Activated CD8-positive, alpha-beta memory T cell treated with anti-CD3 and anti-CD28 coated beads, Interleukin-2, amount 50 U/mL, for 24 hours (primary cell): ENCODE results near the gene AIRE.
"Not testable (repeated sequence)": the region's sequence is repeated elsewhere in the genome, so short reads cannot be mapped to it uniquely, and the experiment has no call there.

Experiments
- DNase-seq: peaks from one replicate; pipeline ENCODE4 v3.0.0-alpha.2; 2020; ENCODE audit errors: extremely low read depth

The AIRE gene

DNA sequence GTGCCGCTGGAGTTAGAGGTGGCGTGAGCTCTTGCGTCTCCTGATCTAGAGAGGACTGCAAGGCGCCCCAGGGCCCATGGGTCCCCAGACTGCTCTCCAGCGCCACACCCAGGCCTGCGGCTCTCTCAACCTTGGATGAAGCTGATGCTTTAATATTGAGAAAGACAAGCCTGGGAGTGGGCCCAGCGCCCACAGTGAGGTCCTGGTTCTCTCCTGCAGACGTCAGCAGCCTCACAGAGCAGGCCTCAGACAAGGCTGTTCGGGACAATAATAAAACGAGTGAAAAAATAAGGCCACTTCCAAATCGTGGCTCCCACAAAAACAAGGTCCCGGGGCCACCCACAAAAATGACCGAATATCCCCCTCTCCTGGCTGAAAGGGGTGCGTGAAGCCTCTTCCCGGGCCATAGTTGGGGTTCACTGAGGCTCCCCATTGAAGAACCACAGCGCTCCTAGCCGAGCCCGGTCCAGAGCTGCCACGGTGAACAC is 18.0 kb upstream of the AIRE start:
- no peak for DNase-seq

GRCh38 chr21:44269090-44269489 is 16.6 kb upstream of the AIRE start:
- DNase-seq, result no peak

DNA sequence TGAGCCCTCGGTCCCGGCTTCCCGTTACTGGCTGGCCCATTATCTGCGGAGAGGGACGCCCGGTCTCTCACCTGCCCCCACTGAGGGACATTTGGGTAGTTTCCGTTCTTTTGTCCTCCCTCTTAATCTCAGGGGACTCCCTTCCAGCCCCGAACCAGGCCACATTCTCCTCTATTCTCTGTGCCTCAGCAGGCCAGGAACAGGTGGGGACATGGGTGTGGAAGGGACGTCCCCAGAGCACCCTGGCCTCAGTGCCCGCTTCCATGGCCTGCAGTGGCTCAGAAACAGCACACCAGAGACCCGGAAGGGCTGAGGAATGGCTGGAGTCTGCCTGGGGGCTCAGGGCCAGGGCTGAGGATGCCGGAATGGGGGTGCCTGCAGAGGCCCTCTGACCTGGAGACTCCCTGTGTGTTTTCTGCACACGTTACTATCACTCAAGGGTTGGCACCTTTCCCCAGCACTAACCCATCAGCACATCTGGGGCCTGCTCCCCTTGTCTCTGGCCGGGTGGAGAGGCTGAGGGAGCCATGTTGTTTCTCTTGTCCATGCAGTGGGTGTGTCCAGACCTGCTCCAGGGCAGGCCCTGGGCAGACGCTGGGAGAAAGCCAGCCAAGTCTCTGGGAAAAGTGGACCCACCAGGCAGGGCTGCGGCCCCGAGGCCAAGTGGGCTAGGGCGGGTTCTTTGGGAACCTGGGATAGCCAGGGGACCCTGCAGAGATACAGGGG is 14.0 kb upstream of the AIRE start:
- no peak for DNase-seq

DNA sequence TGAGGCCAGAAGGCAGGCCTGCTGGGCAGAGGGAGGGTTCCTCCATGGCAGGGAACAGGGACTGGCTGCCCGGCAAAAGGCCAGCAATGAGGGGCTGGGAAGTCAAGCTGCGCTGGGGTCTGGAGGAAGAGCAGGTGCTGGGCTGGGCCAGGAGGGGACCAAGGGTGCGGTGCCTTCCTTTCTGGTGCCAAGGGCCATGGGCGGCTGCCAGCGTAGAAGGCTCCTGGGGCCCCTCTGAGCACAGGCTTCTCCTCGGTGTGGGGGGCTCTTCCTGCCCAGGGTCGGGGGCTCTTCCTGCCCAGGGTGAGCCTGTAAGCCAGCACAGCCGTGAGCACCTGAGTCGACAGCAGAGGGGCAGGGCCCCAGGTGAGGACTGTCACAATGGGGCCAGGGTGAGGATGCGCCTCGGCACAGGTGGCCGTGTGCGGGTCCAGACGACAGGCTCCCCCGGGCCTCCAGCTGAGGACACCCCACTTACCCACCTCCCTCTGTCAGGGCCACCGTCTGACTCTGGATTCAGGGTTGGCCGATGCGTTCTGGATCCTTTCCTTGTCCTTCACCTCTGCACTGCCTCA is 13.3 kb upstream of the AIRE start:
- DNase-seq, result no peak

DNA sequence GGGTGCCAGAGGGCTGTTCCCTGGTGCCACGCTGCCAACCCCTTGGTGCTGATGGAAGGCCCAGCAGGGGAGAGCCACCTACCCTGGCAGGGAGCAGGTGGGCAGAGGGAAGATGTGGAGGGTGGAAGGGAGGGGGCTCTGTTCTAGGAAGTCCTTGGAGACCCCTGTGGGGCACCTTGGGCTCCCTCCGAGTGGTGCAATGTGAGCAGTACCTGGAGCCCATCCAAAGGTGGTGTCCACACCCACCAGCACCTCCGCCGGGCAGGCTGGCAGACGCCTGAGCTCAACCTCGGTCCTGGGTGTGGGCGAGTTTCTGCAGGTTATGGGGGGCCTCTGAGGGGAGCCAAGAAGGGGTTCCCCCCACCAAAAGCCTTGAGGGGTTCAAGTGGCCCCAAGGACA is 12.6 kb upstream of the AIRE start:
- no peak for DNase-seq

DNA sequence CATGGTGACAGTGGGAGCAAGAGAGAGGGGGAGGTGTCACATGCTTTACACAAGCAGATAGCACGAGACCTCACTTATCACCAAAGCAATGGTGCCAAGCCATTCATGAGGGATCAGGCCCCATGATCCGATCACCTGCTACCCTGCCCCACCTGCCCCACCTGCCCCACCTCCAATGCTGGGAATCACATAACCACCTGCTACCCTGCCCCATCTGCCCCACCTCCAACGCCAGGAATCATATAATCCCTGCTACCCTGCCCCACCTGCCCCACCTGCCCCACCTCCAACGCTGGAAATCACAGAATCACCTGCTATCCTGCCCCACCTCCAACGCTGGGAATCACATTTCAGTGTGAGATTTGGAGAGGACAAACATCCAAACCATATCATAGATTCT is 10.6 kb upstream of the AIRE start:
- DNase-seq, result no peak

DNA sequence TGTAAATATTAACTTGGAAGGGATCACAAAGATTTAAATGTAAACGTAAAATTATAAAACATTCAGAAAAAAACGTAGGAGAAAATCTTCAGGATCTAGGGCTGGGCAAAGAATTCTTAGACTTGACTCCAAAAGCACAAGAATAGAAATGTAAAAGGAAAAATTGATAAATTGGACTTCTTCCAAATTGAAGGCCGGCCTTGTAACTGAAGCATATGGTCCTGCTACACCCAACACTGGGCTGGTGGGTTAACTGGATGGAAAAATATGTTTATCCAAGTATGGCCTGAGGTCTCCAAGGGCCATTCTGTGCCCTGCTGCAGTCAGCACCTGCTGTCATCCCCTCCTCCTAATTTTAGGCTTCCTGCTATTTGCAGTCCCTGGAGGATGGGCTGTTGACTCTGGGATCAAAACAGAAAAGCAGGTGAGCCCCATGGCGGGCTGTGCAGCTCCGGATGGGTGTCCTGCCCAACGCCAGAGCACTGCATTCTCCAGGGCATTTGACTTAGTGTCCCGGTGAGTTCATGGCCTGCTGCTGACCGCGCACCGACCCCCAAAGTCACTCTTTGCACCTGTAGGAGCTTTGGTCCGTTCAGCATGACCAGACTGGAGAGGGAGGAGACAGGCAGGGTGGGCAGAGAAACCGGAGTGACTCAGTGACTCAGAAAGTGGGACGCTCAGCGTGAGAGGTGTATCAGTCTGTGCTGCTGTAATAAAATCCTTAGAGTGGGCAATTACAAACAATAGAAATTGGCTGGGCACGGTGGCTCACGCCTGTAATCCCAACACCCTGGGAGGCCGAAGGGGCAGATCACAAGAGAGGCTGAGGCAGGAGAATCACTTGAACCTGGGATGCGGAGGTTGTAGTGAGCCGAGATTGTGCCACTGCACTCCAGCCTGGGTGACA is 6.1 kb upstream of the AIRE start:
- DNase-seq, result no peak

GRCh38 chr21:44281801-44282200 is 3.9 kb upstream of the AIRE start:
- no peak for DNase-seq

DNA sequence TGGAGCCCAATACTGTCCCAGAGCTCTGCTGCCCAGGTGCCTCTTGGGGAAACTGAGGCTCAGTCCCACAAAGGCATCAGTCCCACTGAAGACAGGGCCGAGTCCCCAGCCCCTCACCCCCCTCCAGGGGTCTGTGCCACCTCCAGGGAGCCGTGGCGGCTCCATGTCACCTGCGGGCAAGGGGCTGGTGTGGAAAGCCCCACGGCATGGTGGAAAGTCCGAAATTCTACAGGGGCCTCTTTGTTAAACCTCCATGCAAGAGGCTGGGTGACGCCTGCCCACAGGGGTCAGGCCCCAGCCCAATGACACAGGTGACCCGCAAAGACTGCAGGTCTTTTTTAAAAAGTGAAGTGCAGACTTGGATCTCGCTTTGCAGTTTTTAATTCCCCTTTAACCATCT is 3.3 kb upstream of the AIRE start:
- no peak for DNase-seq

DNA sequence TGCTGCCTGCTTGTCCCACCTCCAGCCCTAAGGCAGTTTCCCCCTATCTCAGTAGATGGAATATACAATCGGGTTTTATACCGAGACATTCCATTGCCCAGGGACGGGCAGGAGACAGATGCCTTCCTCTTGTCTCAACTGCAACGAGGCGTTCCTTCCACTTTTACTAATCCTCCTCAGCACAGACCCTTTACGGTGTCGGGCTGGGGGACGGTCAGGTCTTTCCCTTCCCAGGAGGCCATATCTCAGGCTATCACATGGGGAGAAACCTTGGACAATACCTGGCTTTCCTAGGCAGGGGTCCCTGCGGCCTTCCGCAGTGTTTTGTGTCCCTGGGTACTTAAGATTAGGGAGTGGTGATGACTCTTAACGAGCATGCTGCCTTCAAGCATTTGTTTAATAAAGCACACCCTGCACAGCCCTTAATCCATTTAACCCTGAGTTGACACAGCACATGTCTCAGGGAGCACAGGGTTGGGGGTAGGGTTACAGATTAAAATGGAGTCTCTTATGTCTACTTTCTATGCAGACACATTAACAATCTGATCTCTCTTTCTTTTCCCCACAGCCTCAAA is 2.4 kb upstream of the AIRE start:
- not testable (repeated sequence) for DNase-seq

DNA sequence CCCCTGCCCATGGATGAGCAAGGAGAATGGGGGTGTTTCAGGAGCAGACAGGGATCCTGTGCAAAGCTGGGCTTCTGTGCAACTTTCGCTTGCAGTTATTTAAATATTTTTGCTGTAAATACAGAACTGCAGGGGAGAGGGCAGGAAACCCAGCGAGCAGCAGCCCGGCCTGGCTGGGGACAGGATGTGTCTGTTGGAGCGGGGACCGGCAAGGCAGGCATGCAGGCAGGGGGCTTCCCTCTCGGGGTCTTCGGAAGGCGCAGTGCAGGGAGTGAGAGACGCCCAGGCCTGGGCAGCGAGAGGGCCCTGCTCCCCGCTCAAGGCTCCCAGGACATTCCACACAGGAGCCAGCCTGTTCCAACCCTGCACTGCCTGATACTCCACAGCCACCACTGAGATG is 1.7 kb upstream of the AIRE start:
- no peak for DNase-seq

DNA sequence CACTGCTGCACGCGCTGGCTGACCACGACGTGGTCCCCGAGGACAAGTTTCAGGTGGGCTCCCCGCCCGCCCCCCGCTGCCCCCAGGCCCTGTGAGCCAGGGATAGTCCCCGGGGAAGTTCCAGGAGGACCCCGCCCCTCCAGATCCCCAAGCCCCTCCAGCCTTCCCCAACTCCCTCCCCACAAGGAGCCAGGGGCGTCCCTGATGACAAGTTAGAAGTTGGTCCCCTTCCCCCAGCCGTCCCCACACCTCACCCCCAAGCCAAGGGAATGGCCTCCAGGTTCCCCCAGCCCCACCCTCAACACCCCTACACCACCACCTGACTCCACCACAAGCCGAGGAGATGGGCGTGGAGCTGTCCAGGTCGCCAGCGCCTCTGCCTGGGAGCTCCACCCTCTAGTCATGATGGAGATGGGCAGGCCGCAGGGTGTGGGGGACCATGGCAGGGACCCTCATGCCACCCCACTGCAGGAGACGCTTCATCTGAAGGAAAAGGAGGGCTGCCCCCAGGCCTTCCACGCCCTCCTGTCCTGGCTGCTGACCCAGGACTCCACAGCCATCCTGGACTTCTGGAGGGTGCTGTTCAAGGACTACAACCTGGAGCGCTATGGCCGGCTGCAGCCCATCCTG is 525 bp downstream of the AIRE start:
- DNase-seq, result no peak

GRCh38 chr21:44286716-44287632 is 1.3 kb downstream of the AIRE start:
- no peak for DNase-seq

GRCh38 chr21:44288251-44289110 is 2.8 kb downstream of the AIRE start:
- DNase-seq, result no peak

GRCh38 chr21:44289381-44290010 is 3.8 kb downstream of the AIRE start:
- no peak for DNase-seq

- DNase-seq, result no peak
These were observed 4.8 kb downstream of the AIRE start for GRCh38 chr21:44290327-44291077.

GRCh38 chr21:44291078-44291935 is 5.6 kb downstream of the AIRE start:
- DNase-seq, result no peak
